Keratinocyte (primary cell): ENCODE data around the gene SNRPD3. TPM values are rescaled to one million over a fixed set of nuclear protein-coding genes. Genes with fewer than 3 reads are reported as not detected.

Experiments used
- DNase-seq: peaks from one replicate; pipeline ENCODE4 v3.0.0-alpha.2; 2011; ENCODE audit warnings: low read depth, missing footprints, low spot score
- FAIRE-seq: peaks from 2 replicates; lab custom pipeline; 2011; peaks lifted over from hg19 to GRCh38; lab: Jason Lieb, UNC
- H2AFZ ChIP-seq: 2 replicates; pipeline ENCODE4 v1.6.0; 2012; ENCODE audit warnings: low read length, control low read depth, inconsistent platforms; ENCODE audit not compliant: control insufficient read depth
- H3K27ac ChIP-seq: 2 replicates; pipeline ENCODE4 v1.5.1; 2011; ENCODE audit warnings: low read length; ENCODE audit not compliant: control insufficient read depth, insufficient read depth
- H3K27me3 ChIP-seq: 3 replicates; pipeline ENCODE4 v1.6.0; 2011; ENCODE audit warnings: low read length; ENCODE audit not compliant: control insufficient read depth, insufficient read depth; ENCODE audit errors: extremely low read depth
- H3K36me3 ChIP-seq, 2 experiments: 2 replicates in 1 of 2; 3 replicates in 1 of 2; pipeline ENCODE4 v1.5.1; 2011; ENCODE audit warnings: low read length in 2 of 2, mild to moderate bottlenecking in 1 of 2; ENCODE audit not compliant: control insufficient read depth in 2 of 2, insufficient read depth in 2 of 2; ENCODE audit errors: extremely low read depth in 1 of 2
- H3K4me1 ChIP-seq: 3 replicates; pipeline ENCODE4 v1.5.1; 2011; ENCODE audit warnings: low read length; ENCODE audit not compliant: control insufficient read depth, insufficient read depth; ENCODE audit errors: extremely low read depth
- H3K4me2 ChIP-seq: 3 replicates; pipeline ENCODE4 v1.6.0; 2011; ENCODE audit warnings: low read depth, low read length; ENCODE audit not compliant: control insufficient read depth, insufficient read depth; ENCODE audit errors: extremely low read depth
- H3K4me3 ChIP-seq, 3 experiments: fragments of 200-600 bp in 1 of 3; sonication (generic) in 1 of 3; 2 replicates in 2 of 3; 3 replicates in 1 of 3; pipeline ENCODE4 v1.5.1; 2011 to 2016; ENCODE audit warnings: low read length in 3 of 3, mild to moderate bottlenecking in 3 of 3, control low read depth in 2 of 3, inconsistent platforms in 1 of 3, low read depth in 1 of 3, mixed read lengths in 1 of 3, mixed run types in 1 of 3, moderate library complexity in 1 of 3; ENCODE audit not compliant: control insufficient read depth in 2 of 3, insufficient read depth in 2 of 3; ENCODE audit errors: extremely low read depth in 1 of 3
- H3K79me2 ChIP-seq: 2 replicates; pipeline ENCODE4 v1.6.0; 2012; ENCODE audit warnings: low read length; ENCODE audit not compliant: control insufficient read depth, insufficient read depth
- H3K9ac ChIP-seq: 3 replicates; pipeline ENCODE4 v1.6.0; 2011; ENCODE audit warnings: low read length; ENCODE audit not compliant: control insufficient read depth, insufficient read depth; ENCODE audit errors: extremely low read depth
- H3K9me1 ChIP-seq: 3 replicates; pipeline ENCODE4 v1.6.0; 2011; ENCODE audit warnings: low read length; ENCODE audit not compliant: control insufficient read depth, insufficient read depth; ENCODE audit errors: extremely low read depth
- H3K9me3 ChIP-seq: 2 replicates; pipeline ENCODE4 v1.5.1; 2012; ENCODE audit warnings: low read depth, low read length; ENCODE audit not compliant: control insufficient read depth
- H4K20me1 ChIP-seq: 3 replicates; pipeline ENCODE4 v1.6.0; 2011; ENCODE audit warnings: low read length; ENCODE audit not compliant: control insufficient read depth, insufficient read depth; ENCODE audit errors: extremely low read depth
- EZH2 ChIP-seq: IDR thresholded peaks from one replicate; pipeline ENCODE4 v1.6.1; 2012; ENCODE audit warnings: inconsistent platforms, mild to moderate bottlenecking, low read length, moderate library complexity
- dilution Hi-C: fragments of 300-500 bp; cut with MboI; formaldehyde crosslinking; loops from one replicate; pipeline ENCODE4 v1.7.0; 2020; ENCODE audit warnings: low sequenced_read_pairs; ENCODE audit not compliant: extremely low pct_ligation_motif_present
- polyA plus RNA-seq, 5 experiments: library from polyadenylated mRNA; depleted of rRNA in 3 of 5; stranded (reverse) in 3 of 5; stranded (forward) in 1 of 5; unstranded in 1 of 5; fragments of >200 nt; gene quantifications; 1 replicate in 1 of 5; 2 replicates in 3 of 5; 3 replicates in 1 of 5; pipeline versions ENCODE4 v1.2.1 to v1.2.3, GENCODE V29; 2011 to 2012; ENCODE audit warnings: missing spikeins in 2 of 5, low read depth in 1 of 5, low replicate concordance in 1 of 5
- TF ChIP-seq, protein P1 (sequence below), 3 experiments: IDR thresholded peaks in 1 of 3; conservative IDR thresholded peaks in 1 of 3; optimal IDR thresholded peaks in 1 of 3; 2 replicates in 2 of 3; 3 replicates in 1 of 3; pipeline versions ENCODE3 to v1.5.1; 2011; ENCODE audit warnings: low read length in 3 of 3, mild to moderate bottlenecking in 3 of 3, moderate library complexity in 2 of 3, control low read depth in 1 of 3, inconsistent platforms in 1 of 3; ENCODE audit not compliant: insufficient read depth in 2 of 3; ENCODE audit errors: extremely low read depth in 1 of 3

The SNRPD3 gene
- polyA plus RNA-seq, 1 donor (not counting 4 experiments of a cell fraction or from before 2014, with no cell fraction given) = 135 TPM

DNA sequence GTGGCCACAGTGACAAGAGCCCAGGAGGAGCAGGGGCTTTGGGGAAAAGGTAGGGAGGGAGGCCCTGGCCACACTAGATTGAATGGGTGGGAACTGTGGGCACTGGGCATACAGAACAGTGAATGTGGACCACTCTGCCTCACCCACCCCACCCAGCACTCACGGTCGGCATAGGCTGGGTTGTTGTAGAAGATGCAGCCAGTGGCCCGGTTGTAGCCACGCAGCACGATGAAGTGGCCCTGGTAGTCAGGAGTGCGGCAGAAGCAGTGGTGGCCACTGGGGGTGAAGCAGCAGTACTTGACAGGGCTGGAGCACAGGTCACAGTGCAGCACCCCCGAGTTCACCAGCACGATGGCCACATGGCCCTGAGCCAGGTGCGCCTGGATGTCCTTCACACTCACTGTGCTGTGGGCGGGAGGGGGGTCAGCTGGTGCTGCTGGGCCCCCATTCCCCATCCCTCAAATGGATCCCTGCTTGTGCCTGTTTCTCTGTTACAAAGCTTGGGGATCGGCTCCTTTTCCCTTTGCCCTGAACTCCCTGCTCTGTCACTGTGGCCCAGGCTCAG is 12.0 kb upstream of the SNRPD3 start:
- no peaks in the 10 kb centered on the region for H3K27me3 ChIP-seq
- no peak overlapping the region for H3K4me3 ChIP-seq
- FAIRE-seq (no peak), DNase-seq (no peak)
- H3K9me3 ChIP-seq = no peaks in the 10 kb centered on the region
- no peaks in the 10 kb centered on the region for H3K4me1 ChIP-seq
- no peak overlapping the region for H3K9ac ChIP-seq
- no peaks in the 10 kb centered on the region for H3K9me1 ChIP-seq
- H3K36me3 ChIP-seq = peaks cover 36 to 39% of the 10 kb centered on the region in 2 experiments
- dilution Hi-C loops = no loop called here
- peaks cover 2% of the 10 kb centered on the region for H3K79me2 ChIP-seq
- no peak overlapping the region for H2AFZ ChIP-seq
- TF ChIP-seq, protein P1, sequence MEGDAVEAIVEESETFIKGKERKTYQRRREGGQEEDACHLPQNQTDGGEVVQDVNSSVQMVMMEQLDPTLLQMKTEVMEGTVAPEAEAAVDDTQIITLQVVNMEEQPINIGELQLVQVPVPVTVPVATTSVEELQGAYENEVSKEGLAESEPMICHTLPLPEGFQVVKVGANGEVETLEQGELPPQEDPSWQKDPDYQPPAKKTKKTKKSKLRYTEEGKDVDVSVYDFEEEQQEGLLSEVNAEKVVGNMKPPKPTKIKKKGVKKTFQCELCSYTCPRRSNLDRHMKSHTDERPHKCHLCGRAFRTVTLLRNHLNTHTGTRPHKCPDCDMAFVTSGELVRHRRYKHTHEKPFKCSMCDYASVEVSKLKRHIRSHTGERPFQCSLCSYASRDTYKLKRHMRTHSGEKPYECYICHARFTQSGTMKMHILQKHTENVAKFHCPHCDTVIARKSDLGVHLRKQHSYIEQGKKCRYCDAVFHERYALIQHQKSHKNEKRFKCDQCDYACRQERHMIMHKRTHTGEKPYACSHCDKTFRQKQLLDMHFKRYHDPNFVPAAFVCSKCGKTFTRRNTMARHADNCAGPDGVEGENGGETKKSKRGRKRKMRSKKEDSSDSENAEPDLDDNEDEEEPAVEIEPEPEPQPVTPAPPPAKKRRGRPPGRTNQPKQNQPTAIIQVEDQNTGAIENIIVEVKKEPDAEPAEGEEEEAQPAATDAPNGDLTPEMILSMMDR (optimal IDR thresholded peaks at IDR 0.05 in 1 of 3, IDR thresholded peaks at IDR 0.05 in 1 of 3, conservative IDR thresholded peaks at IDR 0.05 in 1 of 3; ENCODE audit: extremely low read depth in 1 of 3, insufficient read depth in 2 of 3, low read length in 3 of 3) = no peak
- no peak for TF ChIP-seq EZH2
- H3K4me2 ChIP-seq = no peak overlapping the region
- no peaks in the 10 kb centered on the region for H4K20me1 ChIP-seq
- H3K27ac ChIP-seq = no peak overlapping the region

- Histone ChIP-seq H3K4me2 (no peak overlapping the region), H3K9me3 (no peaks in the 10 kb centered on the region), H3K9me1 (peaks cover 3% of the 10 kb centered on the region), H3K4me1 (peaks cover 9% of the 10 kb centered on the region), H4K20me1 (no peaks in the 10 kb centered on the region), H3K79me2 (peaks cover 44% of the 10 kb centered on the region), H3K36me3 (peaks cover 18 to 36% of the 10 kb centered on the region in 2 experiments), H3K27me3 (no peaks in the 10 kb centered on the region), H2AFZ (no peak overlapping the region), H3K27ac (no peak overlapping the region), H3K4me3 (no peak overlapping the region), H3K9ac (no peak overlapping the region)
- FAIRE-seq (no peak), DNase-seq (no peak)
- TF ChIP-seq, protein P1 (optimal IDR thresholded peaks at IDR 0.05 in 1 of 3, IDR thresholded peaks at IDR 0.05 in 1 of 3, conservative IDR thresholded peaks at IDR 0.05 in 1 of 3; ENCODE audit: extremely low read depth in 1 of 3, insufficient read depth in 2 of 3, low read length in 3 of 3) = no peak
- TF ChIP-seq EZH2 = no peak
- dilution Hi-C loops = no loop called here
Measured at GRCh38 chr22:24548812-24549211, 7.0 kb upstream of the SNRPD3 start.
